ENCODE results near the gene TMEM115. TPM values are rescaled to one million over a fixed set of nuclear protein-coding genes. Genes with fewer than 3 reads are reported as not detected.

The TMEM115 gene
- total RNA-seq, 1 donor from 2014 or later: 19.7 TPM

DNA sequence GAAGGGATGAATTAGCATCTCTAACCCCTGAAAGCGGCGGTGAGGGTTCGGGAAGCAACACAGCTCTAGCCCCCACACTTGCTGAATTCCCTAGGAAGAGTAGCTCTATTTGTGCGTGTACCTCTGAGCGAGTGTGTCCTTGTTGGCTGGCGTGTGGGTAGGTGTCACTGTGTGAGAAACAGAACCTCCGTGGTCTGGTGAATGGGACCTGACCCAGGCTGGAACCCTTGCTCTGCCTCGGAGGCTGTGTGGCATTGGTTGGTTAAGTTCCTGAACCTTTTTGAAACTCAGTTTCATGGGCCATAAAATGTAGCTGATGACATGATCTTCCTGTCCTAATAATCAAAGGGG, 414 bp upstream of the TMEM115 start:
- no peak for TF ChIP-seq CTCF (IDR thresholded peaks at IDR 0.05; ENCODE audit: insufficient read depth, low read length, severe bottlenecking)
- peaks cover 14% of the 10 kb centered on the region for H3K36me3 ChIP-seq (ENCODE audit: control insufficient read depth, insufficient read depth, low read length)
- no peaks in the 10 kb centered on the region for H3K27me3 ChIP-seq (ENCODE audit: control insufficient read depth, insufficient read depth, low read length)
- H3K4me3 ChIP-seq (ENCODE audit: low read depth, low read length): no peak overlapping the region
- FAIRE-seq: no peak
- no peak for DNase-seq (ENCODE audit: low read depth)

GRCh38 chr3:50358355-50358910, 888 bp downstream of the TMEM115 start:
- peaks cover 22% of the 10 kb centered on the region for H3K36me3 ChIP-seq (ENCODE audit: control insufficient read depth, insufficient read depth, low read length)
- H3K4me3 ChIP-seq (ENCODE audit: low read depth, low read length): peak overlapping the region; percentile 71
- TF ChIP-seq CTCF (IDR thresholded peaks at IDR 0.05; ENCODE audit: insufficient read depth, low read length, severe bottlenecking): no peak
- no peaks in the 10 kb centered on the region for H3K27me3 ChIP-seq (ENCODE audit: control insufficient read depth, insufficient read depth, low read length)
- FAIRE-seq: no peak
- no peak for DNase-seq (ENCODE audit: low read depth)

DNA sequence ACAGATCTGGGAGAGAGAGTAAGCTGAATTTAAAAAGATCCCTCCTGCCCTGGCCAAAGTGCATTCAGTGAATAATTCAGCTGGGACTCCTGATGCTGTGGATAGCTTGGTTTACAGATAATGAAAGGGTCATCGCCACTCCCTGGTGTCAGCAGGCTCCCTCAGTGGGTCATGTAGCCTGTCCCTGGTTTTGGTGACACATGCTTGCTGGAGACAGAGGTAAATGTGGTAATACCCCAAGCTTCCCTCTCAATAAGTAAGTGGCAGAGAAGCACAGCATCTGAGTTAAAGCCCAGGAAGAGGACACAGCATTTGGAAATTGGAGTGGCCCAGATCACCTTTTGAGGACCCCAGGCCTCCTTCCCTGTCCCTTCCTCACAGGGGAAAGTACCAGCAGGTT, 1.8 kb downstream of the TMEM115 start:
- no peak for TF ChIP-seq CTCF (IDR thresholded peaks at IDR 0.05; ENCODE audit: insufficient read depth, low read length, severe bottlenecking)
- FAIRE-seq (no peak), DNase-seq (ENCODE audit: low read depth) (no peak)
- H3K27me3 ChIP-seq (ENCODE audit: control insufficient read depth, insufficient read depth, low read length): no peaks in the 10 kb centered on the region
- H3K36me3 ChIP-seq (ENCODE audit: control insufficient read depth, insufficient read depth, low read length): peaks cover 24% of the 10 kb centered on the region
- peak overlapping the region; percentile 71 for H3K4me3 ChIP-seq (ENCODE audit: low read depth, low read length)

GRCh38 chr3:50356553-50356952, 2.8 kb downstream of the TMEM115 start:
- TF ChIP-seq CTCF (IDR thresholded peaks at IDR 0.05; ENCODE audit: insufficient read depth, low read length, severe bottlenecking): no peak
- DNase-seq (ENCODE audit: low read depth) (peak; percentile 44), FAIRE-seq (no peak)
- peaks cover 25% of the 10 kb centered on the region for H3K36me3 ChIP-seq (ENCODE audit: control insufficient read depth, insufficient read depth, low read length)
- H3K4me3 ChIP-seq (ENCODE audit: low read depth, low read length): no peak overlapping the region
- no peaks in the 10 kb centered on the region for H3K27me3 ChIP-seq (ENCODE audit: control insufficient read depth, insufficient read depth, low read length)

DNA sequence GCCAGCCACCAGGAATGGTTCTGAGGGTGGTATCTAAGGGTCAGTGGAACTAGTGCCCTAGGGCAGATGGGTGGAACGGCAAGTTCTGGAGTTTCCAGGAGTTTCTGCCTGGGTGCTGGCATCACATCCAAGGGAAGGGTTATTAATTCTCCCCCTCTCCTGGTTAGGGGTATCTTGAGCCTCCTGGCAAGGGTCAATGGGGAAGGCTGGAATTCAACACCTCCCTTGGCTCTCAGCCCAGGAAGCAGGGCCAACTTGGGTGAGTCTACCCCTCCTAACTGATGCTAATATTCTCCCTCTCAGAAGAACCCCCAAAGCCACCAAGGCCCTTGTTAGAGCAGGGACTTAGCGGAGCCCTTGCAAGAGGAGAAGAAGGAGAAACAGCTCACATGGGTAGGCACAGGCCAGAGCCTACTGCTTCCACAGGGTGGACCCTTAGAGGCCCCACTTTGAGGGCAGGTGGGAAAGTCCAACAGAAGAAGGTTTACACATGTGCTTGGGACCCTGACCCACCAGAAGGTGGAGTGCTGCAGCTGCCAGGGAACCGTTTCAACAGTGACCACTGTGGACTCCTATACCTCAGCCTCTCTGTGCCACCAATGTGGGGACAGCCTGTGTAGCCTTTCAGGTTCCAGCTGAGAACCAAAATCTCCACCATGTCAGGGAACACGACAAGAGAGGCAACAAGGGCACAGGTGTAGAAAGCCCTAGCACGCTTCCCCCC, 3.3 kb downstream of the TMEM115 start:
- Histone ChIP-seq H3K36me3 (ENCODE audit: control insufficient read depth, insufficient read depth, low read length) (peaks cover 25% of the 10 kb centered on the region), H3K27me3 (ENCODE audit: control insufficient read depth, insufficient read depth, low read length) (no peaks in the 10 kb centered on the region), H3K4me3 (ENCODE audit: low read depth, low read length) (no peak overlapping the region)
- DNase-seq (ENCODE audit: low read depth) (no peak), FAIRE-seq (no peak)
- no peak for TF ChIP-seq CTCF (IDR thresholded peaks at IDR 0.05; ENCODE audit: insufficient read depth, low read length, severe bottlenecking)

GRCh38 chr3:50354850-50355249, 4.5 kb downstream of the TMEM115 start:
- DNase-seq (ENCODE audit: low read depth) (no peak), FAIRE-seq (no peak)
- Histone ChIP-seq H3K4me3 (ENCODE audit: low read depth, low read length) (no peak overlapping the region), H3K36me3 (ENCODE audit: control insufficient read depth, insufficient read depth, low read length) (peaks cover 25% of the 10 kb centered on the region), H3K27me3 (ENCODE audit: control insufficient read depth, insufficient read depth, low read length) (no peaks in the 10 kb centered on the region)
- no peak for TF ChIP-seq CTCF (IDR thresholded peaks at IDR 0.05; ENCODE audit: insufficient read depth, low read length, severe bottlenecking)
